Fibroblast of pulmonary artery (primary cell): ENCODE results near the gene LMBRD1.
"Not testable (repeated sequence)": the region's sequence is repeated elsewhere in the genome, so short reads cannot be mapped to it uniquely, and the experiment has no call there.

ENCODE experiments used
- DNase-seq: peaks from one replicate; pipeline ENCODE4 v3.0.0-alpha.2; 2010; ENCODE audit warnings: low read depth
- H3K4me3 ChIP-seq: replicated peaks from 2 replicates; pipeline ENCODE4 v1.5.1; 2011; ENCODE audit warnings: low read depth, mild to moderate bottlenecking, control low read depth, low read length, moderate library complexity
- CTCF ChIP-seq: IDR thresholded peaks from 2 replicates; pipeline ENCODE4 v1.5.1; 2011; ENCODE audit warnings: mild to moderate bottlenecking, control low read depth, low read length, inconsistent platforms; ENCODE audit errors: missing control alignments

The LMBRD1 gene

GRCh38 chr6:69693762-69694161 lies 103.0 kb downstream of the LMBRD1 start:
- H3K4me3 ChIP-seq: no peak overlapping the region
- TF ChIP-seq CTCF: no peak
- DNase-seq: peak; percentile 21

- TF ChIP-seq CTCF: no peak
- H3K4me3 ChIP-seq: no peak overlapping the region
- DNase-seq: no peak
Measured at GRCh38 chr6:69690986-69691385, 105.8 kb downstream of the LMBRD1 start.

- no peak for TF ChIP-seq CTCF
- no peak overlapping the region for H3K4me3 ChIP-seq
- no peak for DNase-seq
Measured at GRCh38 chr6:69680302-69680701, 116.5 kb downstream of the LMBRD1 start.

GRCh38 chr6:69673298-69673697 lies 123.5 kb downstream of the LMBRD1 start:
- DNase-seq: no peak
- no peak overlapping the region for H3K4me3 ChIP-seq
- TF ChIP-seq CTCF: no peak

GRCh38 chr6:69668916-69669315 lies 127.9 kb downstream of the LMBRD1 start:
- no peak for DNase-seq
- TF ChIP-seq CTCF: no peak
- H3K4me3 ChIP-seq: no peak overlapping the region

- not testable (repeated sequence) for DNase-seq, H3K4me3 ChIP-seq
Measured at GRCh38 chr6:69666779-69667178, 130.0 kb downstream of the LMBRD1 start.

GRCh38 chr6:69665437-69665836 lies 131.4 kb downstream of the LMBRD1 start:
- no peak overlapping the region for H3K4me3 ChIP-seq
- no peak for DNase-seq
- no peak for TF ChIP-seq CTCF

GRCh38 chr6:69664551-69664950 lies 132.3 kb downstream of the LMBRD1 start:
- no peak overlapping the region for H3K4me3 ChIP-seq
- DNase-seq: no peak
- TF ChIP-seq CTCF: no peak
